Retina (tissue), 1 donor: ENCODE measurements around the gene ITGB3BP.
A peak's percentile ranks its signal among the peaks of the same experiment; 100 is the strongest.
"Not testable (repeated sequence)": the region's sequence is repeated elsewhere in the genome, so short reads cannot be mapped to it uniquely, and the experiment has no call there.

Experiments used
- DNase-seq: peaks from one replicate; pipeline ENCODE4 v3.0.0-alpha.2; 2016

The ITGB3BP gene, protein sequence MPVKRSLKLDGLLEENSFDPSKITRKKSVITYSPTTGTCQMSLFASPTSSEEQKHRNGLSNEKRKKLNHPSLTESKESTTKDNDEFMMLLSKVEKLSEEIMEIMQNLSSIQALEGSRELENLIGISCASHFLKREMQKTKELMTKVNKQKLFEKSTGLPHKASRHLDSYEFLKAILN

DNA sequence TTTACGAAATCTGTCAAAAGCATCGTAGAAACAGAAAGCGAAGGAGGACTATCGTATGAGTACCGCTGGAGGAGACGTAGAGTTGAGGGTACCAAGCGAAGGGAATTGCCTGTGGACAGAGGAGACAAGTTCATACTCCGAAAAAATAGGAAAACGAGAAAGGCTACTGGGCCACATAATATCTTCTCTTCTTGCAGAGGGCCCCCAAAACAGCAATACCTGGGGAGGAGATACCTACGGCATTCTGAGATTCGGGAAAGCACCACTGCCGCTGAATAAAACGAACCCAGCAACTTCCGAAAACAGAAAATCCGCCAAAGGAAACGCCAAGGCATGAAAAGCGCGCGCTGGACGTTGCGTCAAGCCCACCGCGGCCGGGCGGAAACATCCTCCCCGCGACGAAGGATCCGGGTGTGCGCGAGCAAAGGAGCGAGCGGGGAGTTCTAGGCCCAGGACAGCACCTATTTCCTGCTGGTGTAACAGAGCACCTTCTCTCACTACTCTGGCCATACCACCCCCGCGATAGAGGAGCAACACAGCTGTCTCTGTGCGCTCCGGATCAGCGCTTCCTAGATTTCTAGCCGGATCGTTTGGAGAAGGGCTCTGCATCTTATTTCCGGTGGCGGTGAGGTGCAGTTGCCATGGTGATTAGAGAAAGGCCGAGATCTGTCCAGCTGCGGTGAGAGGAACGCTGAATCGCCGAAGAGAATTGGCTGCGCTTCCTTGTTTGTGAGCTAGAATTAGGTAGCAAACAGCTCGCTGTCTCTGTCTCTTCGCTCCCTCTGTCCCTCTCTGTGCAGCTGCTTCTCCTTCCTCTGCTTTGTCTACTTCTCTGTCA is at the start of gene ITGB3BP, which contains the start of gene EFCAB7:
Gene ITGB3BP (minus strand): TSS at position 335 of the 838 bp plus-strand sequence. CDS start 92 bp downstream, at position 243.
Gene EFCAB7 (plus strand): TSS at position 635 of the 838 bp plus-strand sequence. CDS start 2,048 bp downstream, outside the sequence.
- peak; percentile 97 for DNase-seq

DNA sequence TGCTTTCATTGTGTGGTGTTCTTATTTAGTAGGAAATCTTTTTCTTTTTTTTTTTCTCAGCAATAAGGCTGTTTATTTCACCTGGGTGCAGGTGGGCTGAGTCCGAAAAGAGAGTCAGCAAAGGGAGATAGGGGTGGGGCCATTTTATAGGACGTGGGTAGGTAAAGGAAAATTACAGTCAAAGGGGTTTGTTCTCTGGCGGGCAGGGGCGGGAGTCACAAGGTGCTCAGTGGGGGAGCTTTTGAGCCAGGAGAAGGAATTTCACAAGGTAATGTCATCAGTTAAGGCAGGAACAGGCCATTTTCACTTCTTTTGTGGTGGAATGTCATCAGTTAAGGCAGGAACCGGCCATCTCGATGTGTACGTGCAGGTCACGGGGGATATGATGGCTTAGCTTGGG is 49.7 kb upstream of the ITGB3BP start:
- DNase-seq: not testable (repeated sequence)

DNA sequence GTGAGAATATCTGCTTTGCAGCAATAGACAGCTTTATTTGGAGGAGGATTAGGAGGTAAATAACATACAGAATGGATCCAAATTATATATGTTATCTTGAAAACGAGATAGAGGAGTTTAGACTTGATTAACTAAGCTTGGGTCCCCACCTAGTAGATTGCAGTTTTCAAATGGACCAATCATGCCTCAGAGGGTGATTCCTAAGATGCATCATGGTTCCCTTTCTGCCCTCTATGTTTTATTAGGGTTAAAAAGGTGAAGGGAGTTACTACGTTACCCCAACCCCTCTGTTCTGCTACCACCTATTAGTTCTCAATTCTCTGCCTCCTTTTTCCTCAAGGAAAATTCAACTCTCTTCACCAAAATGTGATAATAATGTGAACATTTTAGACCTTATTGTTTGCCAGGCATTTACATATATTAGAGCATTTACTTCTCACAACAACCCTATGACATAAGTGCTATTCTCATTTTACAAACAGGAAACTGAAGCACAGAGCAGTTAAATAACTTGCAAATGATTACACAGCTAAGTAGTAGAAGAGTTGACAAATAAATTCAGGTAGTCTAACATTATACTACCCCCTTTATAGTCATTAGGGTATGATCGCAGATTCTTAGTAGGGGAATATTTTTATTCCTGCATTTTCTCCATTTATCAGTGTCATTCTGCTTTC is 46.8 kb upstream of the ITGB3BP start:
- DNase-seq: no peak

DNA sequence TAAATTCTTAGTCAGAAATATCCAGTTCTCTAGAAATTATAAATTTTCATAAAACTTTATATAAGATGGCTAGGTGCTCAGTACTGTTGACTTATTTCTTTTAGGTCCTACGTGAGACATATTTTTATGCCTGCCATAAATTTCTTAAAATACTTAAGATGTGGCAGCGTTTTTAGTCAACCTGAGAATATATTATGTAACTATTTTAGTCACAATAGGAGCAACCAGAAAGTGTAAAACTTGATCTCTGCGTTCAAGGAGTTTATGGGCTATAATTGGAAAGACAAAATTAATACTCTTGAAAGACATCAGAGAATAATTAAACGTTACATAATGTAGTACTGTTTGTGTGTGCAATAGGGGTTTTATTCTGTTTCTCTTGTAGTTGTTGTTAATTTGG is 46.0 kb upstream of the ITGB3BP start:
- no peak for DNase-seq

DNA sequence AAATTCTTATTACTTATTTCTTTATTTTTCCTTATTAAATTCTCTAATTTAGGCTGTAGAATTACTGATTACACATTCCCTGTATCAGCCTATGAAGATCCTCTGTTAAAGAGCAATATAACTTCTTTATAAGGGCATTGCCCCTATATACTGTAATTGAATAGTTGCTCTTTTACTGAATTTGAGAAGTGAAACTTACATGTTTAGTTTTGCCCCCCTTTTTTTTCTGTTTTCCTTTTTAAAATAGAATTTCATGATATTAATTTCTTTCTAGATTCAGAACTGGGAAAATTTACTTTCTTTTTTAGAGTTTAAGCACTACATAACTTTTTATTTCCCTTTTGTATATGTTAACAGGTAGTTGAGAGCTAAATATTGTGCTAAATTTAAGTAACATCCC is 40.7 kb upstream of the ITGB3BP start:
- no peak for DNase-seq

DNA sequence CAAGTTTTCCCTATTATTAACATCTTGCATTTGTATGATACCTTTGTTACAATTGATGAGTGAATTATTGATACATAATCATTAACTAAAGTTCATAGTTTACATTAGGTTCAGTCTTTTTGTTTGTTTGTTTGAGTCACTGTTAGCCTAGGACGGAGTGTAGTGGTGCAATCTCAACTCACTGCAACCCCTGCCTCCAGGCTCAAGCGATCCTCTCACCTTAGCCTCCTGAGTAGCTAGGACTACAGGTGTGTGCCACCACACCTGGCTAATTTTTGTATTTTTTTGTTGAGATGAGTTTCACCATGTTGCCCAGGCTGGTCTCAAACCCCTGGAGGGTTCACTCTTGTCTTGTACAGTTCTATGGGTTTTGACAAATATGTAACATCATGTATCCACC is 36.3 kb upstream of the ITGB3BP start:
- no peak for DNase-seq

DNA sequence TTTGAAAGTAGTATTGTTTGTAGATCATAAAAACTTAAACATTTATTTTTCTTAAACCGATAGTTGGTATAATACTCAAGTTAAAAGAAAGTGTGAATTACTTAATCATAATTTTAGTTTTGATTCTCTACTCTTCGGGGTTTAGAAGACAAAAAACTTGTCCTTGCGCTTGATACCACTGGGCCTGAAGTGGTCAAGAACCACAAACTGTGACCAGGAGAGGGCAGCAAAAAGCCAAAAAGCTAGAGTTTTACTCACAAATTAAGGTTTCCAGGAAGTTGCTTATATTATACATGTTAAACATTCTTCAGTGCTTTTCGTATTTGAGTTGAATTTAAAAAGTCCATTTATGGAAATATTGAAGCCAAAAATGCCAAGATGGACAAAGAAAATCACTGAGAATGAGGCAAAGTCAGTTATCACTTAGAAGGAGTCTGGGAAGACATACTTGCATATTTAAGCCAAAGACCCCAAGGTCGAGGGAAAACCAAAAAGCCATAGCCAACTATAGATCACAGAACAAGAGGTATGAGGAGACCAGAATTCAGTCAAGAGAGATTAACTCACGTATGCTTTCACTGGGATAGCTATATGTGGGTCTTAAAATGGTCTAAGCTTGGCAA is 34.5 kb upstream of the ITGB3BP start:
- DNase-seq: no peak

DNA sequence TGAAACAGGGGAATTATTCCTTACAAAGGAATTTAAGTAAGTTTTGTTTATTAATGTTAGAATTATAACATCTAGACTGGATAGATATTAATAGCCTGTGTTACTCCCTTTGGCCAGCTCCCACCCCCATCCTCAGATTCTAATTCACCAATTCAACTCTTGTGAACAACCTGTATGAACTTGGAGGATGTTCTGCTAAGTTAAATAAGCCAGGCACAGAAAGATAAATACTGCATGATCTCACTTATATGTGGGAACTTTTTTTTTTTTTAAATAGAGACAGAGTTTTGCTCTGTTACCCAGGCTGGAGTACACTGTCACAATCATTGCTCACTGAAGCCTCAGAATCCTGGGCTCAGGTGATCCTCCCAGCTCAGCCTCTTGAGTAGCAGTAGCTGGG is 32.5 kb upstream of the ITGB3BP start:
- no peak for DNase-seq

DNA sequence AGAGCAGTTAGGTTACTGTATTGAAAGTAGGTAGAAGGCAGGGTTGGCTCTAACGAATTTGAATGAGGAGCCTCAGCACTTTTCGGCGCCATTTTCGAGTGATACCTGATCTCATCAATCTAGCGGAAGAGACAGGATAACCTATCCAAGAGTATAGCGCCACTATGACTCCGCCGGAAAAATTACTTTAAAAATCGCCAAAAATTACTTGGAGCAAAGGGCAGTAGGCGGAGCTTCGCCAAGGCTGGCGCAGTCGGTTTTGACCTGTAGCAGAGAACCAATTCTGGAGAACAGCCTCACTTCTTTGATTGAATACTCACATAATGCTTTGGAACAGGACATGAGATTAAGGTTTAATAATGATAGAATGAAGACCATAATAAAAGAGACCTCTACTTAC is 25.9 kb upstream of the ITGB3BP start:
- DNase-seq: no peak

DNA sequence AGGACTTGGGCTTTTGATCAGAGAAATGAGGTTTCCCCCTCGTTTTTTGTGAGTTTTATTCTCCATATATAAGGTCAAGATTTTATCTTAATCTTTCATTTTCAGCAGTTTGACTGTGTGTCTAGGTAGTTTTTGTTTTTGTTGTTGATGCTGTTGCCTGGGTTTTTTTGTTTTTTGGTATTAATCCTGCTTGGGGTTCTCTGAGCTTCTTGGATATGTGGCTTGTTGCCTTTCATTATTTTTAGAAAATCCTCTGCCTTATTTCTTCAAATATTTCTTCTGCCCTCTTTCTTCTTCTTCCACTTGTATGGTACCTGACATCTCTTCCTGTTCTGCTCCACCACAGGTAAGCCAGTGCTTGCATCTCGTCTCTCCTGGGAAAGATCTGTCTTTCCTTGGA is 25.3 kb upstream of the ITGB3BP start:
- no peak for DNase-seq

DNA sequence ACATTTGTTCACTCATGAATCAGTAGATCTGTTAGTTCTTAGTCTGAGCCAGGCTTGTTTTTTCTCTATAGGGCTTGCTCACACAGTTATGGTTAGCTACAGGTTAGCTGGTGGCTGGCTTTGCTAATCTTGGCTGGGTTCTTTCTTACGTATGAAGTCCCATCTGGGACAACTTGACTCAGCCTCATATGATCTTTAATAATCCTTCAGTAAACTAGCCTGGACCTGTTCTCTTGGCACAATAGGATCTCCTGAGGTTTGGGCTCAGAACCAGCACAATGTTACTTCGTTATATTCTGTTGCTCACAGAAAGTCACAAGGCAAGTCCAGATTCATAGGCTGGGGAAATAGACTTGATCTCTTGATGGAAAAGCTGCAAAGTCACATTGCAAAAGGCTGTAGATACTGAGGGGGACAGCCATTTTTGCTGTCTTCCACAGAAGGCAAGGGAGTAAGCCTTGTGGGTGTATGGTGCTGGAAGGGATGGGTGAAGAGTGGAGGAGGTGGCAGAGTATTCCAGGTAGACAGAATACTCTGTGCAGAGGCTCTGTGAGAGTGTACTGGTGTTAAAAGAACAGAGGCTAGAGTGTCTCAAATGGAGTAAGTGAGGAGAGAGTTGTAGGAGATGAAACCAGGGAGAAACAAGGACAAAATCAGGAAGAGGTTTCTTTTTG is 24.7 kb upstream of the ITGB3BP start:
- DNase-seq: no peak

DNA sequence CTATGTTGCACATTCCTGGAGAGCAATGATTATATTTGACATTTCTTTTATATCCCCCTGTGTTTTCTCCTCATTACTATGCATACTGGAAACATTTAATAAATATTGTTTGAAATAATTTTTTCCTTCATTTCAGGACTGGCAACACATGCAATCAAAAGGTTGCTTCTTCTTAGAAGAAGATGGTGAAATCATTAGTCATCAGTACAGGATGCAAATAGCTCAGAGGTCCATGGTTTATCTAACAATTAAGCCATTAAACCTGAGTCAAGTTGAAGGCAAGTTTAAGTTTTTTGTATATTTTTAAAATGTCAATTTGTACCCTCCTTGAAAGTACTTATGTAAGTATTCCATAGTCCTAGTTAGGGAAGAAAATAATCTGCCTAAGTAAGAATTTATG is 22.8 kb upstream of the ITGB3BP start:
- DNase-seq: no peak

DNA sequence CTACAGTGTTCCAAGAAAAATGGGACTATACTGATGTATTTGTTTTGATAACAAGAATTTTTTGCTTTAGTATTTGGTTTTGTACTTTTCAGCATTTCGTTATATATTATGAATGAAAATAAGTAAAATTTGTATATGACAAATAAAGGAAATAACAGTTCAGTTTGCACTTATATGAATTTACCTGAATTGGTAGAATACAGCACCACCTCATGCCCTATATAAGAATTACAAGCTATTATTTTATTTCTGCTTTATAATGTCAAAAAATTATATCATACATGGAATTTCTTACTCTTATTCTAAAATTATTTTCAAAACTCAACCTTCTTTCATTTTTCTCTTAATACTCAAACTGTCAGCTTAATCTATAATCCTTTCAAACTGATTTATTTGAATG is 14.9 kb upstream of the ITGB3BP start:
- DNase-seq: no peak

DNA sequence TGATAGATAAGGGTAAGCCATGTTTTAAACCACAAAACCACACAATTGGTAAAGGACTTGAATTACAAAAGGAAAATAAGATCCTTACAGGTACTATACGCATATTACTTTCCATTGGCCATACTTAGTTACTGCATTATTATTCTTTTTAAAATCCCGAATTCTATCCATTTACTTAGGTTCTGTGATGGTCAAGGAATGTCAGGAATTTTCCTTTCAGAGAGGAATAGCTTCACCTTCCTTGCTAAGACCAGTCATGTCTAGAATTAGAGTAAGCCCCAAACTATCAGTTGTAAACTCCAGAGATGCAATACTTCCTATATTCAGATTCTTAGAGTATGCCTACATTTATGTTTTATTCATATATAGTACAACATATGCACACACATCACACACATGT is 14.0 kb upstream of the ITGB3BP start:
- no peak for DNase-seq

DNA sequence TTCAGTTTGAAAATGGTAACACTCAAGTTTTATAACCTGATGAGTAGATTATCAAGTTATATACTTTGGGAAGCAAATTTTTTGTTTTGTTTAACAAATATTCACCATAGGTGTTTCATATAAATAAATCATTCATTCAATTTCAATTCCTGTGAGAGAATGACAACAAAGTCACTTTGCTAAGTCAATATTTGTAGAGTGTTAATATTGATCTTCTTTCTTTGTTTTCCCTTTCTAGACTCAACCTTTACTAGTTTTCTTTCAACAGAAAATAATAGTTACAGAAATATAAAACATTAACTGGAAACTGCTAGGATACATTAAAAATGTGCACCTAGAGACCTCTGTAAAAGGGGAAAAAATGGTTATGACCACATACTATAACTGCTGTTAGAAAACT is 11.4 kb upstream of the ITGB3BP start:
- no peak for DNase-seq

DNA sequence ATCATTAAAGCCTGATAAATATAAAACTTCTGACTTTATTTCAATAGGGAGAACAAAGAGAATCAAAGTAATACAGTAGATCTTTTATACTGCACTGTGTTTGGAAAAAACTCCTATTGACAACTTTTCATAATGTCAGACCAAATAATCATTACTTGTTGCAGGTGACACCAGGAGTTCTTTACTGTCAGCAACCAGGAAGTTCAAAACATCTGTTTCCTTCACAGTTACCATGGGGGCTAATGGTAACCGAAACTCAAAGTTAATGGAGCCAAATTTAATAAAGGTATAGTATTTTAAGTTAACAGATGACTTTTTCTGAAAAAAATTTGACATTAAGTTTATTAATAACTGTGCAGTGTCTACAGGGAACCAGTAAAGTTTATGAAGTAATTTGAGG is 10.9 kb upstream of the ITGB3BP start:
- no peak for DNase-seq

DNA sequence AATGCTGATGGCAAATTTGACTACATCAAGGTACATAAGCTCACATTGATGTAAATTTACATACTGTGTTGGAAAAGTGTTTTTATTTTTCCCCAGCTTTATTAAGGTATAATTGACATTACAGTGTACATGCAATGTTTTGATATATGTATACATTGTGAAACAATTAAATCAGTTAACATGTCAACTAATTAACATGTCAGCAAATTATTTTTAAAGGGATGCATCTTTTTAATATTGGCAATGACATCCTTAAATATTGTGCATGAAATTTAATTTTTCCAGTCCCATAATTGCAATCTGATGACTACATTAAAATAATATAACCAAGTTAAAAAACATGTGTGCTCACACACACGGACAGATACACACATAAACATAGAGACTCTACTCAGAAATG is 9.7 kb upstream of the ITGB3BP start:
- DNase-seq: no peak

DNA sequence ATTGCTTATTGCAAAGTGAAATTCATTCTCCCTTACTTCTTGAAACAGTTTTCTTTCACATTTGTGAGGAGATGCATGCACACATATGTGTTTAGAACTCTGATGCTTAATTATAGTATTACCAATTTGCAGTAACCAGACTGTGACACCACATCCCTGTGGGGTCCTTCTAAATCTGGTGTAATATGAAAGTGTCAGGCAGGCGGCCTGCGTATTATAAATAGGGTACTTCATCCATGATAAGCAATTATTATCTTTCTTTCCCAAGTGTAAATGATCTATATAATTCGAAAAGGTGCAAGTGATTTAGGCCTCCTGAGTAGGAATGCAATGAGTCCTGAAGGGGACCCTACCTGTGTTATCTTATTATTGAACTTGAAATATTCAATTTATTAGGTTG is 1.2 kb upstream of the ITGB3BP start:
- no peak for DNase-seq

DNA sequence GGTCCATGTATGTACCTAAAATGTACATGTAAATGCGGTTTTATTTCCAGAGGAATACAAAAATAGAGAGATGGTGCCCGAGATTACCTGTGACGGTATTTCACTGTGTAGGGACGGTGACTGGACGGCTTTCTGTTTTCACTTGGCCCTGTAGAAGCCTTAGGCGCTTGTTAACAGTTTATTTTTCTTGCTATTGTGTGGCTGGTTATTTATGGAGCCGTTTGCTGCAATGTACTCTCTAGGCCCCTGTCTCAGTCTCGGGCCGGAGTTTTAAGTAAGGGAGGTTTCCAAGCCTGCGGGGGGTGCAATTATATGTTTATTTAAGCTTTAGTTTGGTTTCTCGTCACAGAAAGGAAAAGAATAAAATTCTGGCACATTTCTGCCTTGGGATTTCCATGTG is 713 bp upstream of the ITGB3BP start:
- DNase-seq: no peak

DNA sequence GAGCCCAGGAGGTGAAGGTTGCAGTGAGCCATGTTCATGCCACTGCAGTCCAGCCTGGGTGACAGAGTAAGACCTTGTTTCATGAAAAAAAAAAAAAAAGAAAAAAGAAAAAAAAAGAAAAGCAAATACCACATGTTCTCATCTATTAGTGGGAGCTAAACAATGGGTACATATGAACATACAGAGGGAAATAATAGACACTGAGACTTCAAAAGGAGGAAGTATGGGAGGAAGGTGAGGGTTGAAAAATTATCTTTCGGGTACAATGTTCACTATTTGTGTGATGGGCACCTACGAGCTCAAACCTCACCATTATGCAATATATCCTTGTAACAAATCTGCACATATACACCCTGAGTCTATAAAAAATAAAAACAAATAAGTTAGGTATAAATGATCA is 6.4 kb downstream of the ITGB3BP start:
- no peak for DNase-seq

DNA sequence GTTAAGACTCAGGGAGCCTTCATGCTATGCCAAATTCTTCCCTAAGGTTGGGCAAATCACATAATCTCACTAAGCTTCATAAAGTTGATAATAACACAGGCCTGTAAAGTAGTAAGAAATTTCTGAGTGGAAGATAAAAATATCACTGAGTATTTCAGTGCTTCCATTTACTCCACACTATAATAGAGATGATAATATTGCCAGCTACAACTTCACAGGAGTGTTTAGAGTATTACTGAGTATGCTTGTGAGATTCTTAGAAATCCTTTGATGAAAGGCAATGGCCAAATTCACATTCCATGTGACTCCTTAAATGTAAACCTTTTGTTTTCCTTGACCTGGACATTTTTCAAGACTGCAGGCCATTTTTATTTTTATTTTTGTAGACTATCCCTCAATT is 10.4 kb downstream of the ITGB3BP start:
- DNase-seq: no peak

DNA sequence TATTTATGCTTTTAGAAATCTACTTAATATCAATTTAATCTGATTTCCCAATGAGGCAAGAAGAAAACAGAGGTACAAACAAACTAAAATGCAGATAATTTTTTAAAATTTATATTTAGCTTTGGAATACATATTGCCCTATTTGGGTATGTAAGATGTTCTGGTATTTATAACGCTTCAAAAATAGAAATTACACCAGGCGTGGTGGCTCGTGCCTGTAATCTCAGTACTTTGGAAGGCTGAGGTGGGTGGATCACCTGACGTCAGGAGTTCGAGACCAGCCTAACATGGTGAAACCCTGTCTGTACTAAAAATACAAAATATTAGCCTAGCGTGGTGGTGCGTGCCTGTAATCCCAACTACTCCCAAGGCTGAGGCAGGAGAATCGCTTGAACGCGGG is 13.3 kb downstream of the ITGB3BP start:
- DNase-seq: no peak

DNA sequence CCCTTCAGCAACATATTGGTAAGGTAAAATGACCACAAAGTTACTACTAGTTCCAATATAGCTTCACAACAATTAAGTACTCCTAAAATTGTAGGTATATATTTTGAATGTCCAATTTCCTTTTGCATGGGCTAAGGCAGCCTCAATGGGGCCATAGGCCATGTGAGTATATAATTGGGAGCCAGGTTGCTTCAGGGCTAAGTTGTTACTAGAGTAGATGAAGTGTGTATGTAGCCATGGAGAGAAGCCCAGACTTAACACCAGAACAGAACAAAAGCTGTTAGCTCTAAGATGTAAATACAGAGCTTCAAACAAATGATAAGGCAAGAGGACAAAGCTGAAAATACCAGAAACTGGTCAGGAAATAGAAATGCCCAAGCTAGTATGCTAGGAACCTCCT is 16.2 kb downstream of the ITGB3BP start:
- no peak for DNase-seq
